Stimulated activated CD8-positive, alpha-beta memory T cell treated with anti-CD3 and anti-CD28 coated beads, Interleukin-15, amount 100 ng/mL, for 4 hours (primary cell): Measurements from ENCODE around the gene NADK.
"Not testable (repeated sequence)": the region's sequence is repeated elsewhere in the genome, so short reads cannot be mapped to it uniquely, and the experiment has no call there.

ENCODE experiments used
- DNase-seq, 2 donors: peaks; one replicate each; pipeline ENCODE4 v3.0.0-alpha.2; 2020; ENCODE audit warnings: low read depth in 2 of 2

NADK gene

DNA sequence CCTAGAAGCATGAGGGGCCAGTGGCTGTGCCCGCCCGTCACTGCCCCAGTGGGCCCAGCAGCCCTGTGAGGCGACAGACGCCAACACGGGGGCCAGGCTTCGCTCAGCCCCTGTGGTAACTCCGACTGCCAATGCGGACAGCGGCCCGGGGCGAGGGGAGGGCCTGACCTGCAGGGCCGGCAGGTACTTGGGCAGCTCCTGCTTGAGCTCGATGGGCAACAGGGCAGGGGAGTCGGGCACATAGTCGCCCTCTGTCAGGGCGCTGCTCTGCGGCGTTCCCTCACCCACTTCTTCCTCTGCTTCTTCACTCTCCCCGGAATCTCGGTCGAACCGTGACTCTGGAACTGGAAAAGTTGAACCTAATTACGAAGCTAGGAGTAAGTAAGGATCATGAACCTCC lies 71.0 kb downstream of the NADK start:
- not testable (repeated sequence) for DNase-seq

GRCh38 chr1:1705623-1706022 lies 72.6 kb downstream of the NADK start:
- not testable (repeated sequence) for DNase-seq

DNA sequence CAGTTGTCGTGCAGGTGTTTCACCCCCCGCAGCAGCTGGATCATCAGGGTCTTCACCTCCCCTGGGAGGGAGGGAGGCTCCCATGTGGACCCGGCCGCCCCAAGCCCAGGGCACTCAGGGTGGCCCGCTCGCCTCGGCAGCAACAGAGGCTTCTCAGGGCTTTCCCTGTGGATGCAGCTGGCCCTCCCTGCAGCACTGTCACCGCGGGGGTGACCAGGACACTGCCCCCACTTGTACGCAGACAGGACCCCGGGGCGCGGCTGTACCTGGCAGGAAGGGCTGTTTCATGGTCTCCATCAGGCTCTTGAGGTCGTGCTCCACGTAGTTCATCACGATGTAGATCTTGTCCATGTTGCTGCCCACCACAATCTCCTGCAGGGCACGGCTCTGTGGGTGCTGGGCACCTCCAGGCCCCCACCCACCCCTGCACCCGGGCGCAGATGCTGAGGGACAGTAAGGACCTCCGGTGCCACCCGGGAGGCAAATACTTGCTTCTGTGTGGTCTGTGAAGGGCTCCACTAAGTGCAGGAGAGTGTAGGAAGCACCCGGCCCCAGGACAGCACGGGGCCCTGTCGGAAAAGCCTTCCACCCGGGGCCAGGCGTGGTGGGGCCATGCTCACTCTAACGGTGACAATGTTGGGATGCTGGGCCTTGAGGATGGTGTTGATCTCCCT lies 73.8 kb downstream of the NADK start:
- DNase-seq: not testable (repeated sequence)

DNA sequence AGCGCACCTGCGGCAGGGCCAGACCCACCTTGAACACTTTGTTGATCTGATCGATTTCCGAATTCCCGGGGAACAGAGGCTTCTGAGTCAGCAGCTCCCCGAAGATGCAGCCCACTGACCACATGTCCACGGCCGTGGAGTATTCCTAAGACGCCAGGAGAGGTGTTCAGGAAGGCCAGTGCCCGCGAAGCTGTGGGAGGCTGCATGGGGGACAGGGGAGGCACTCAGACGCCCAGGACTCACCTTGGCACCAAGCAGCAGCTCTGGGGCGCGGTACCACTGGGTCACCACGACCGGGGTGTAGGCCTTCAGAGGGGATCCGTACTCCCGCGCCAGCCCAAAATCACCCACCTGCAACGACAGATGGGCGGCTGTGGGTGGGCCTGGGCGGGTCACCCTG lies 74.5 kb downstream of the NADK start:
- no peak for DNase-seq

- not testable (repeated sequence) for DNase-seq
Observed at GRCh38 chr1:1702506-1702905, 75.8 kb downstream of the NADK start.
